H1 (cell line): Measurements from ENCODE around the gene CFP. TPM values are rescaled to one million over a fixed set of nuclear protein-coding genes. Genes with fewer than 3 reads are reported as not detected.

Source experiments
- CTCF ChIA-PET: fragments of 300-600 bp; sonication (Branson Sonifier 250); formaldehyde crosslinking; loops from one replicate; lab custom pipeline; 2021; ENCODE audit not compliant: partially characterized antibody; lab: Charles Lee
- POLR2A ChIA-PET: fragments of 300-600 bp; sonication (Branson Sonifier 250); formaldehyde crosslinking; loops from one replicate; lab custom pipeline; 2021; ENCODE audit warnings: inconsistent platforms; ENCODE audit not compliant: partially characterized antibody; lab: Charles Lee
- DNase-seq, 2 experiments: peaks; one replicate each; pipeline versions ENCODE4 v3.0.0 to v3.0.0-alpha.2; 2010 to 2022; ENCODE audit warnings: low spot score in 2 of 2, low read depth in 1 of 2, mixed read lengths in 1 of 2
- FAIRE-seq: peaks from 2 replicates; lab custom pipeline; 2011; peaks lifted over from hg19 to GRCh38; lab: Jason Lieb, UNC
- H2AFZ ChIP-seq: 2 replicates; pipeline ENCODE4 v1.8.1; 2012; ENCODE audit warnings: low read length, inconsistent platforms
- H2AK5ac ChIP-seq: 2 replicates; pipeline ENCODE4 v1.6.1; 2013; ENCODE audit warnings: low read depth, low read length
- H2BK120ac ChIP-seq: replicated peaks from 2 replicates; pipeline ENCODE3; 2013; ENCODE audit warnings: low read depth, low read length, inconsistent platforms
- H2BK12ac ChIP-seq: 2 replicates; pipeline ENCODE4 v1.6.1; 2013; ENCODE audit warnings: low read depth, low read length
- H2BK15ac ChIP-seq: 2 replicates; pipeline ENCODE4 v1.6.1; 2013; ENCODE audit warnings: low read length
- H2BK20ac ChIP-seq: 2 replicates; pipeline ENCODE4 v1.6.1; 2013; ENCODE audit warnings: low read length
- H2BK5ac ChIP-seq: 2 replicates; pipeline ENCODE4 v1.6.1; 2013; ENCODE audit warnings: low read depth, low read length
- H3K14ac ChIP-seq: 2 replicates; pipeline ENCODE4 v1.6.1; 2013; ENCODE audit warnings: inconsistent platforms; ENCODE audit not compliant: insufficient read length
- H3K18ac ChIP-seq: 2 replicates; pipeline ENCODE4 v1.6.1; 2013; ENCODE audit warnings: low read length; ENCODE audit errors: extremely low read depth
- H3K23ac ChIP-seq: 2 replicates; pipeline ENCODE4 v1.6.1; 2013; ENCODE audit warnings: inconsistent platforms; ENCODE audit not compliant: insufficient read length
- H3K23me2 ChIP-seq: 2 replicates; pipeline ENCODE4 v1.6.1; 2013; ENCODE audit warnings: low read depth, low read length
- H3K27ac ChIP-seq: 2 replicates; pipeline ENCODE4 v1.6.1; 2011; ENCODE audit warnings: low read depth, low read length, inconsistent platforms
- H3K27me3 ChIP-seq, 4 experiments: replicated peaks in 1 of 4; 1 replicate in 1 of 4; 2 replicates in 3 of 4; pipeline versions ENCODE4 v1.6.1 to v1.8.1; 2011 to 2013; ENCODE audit warnings: low read length in 3 of 4, mild to moderate bottlenecking in 3 of 4, inconsistent platforms in 2 of 4, mixed read lengths in 2 of 4, moderate library complexity in 1 of 4; ENCODE audit not compliant: control insufficient read depth in 3 of 4, insufficient read depth in 3 of 4; ENCODE audit errors: extremely low read depth in 1 of 4
- H3K36me3 ChIP-seq, 4 experiments: 2 replicates each; pipeline versions ENCODE4 v1.6.1 to v1.8.1; 2011 to 2013; ENCODE audit warnings: mild to moderate bottlenecking in 4 of 4, low read length in 3 of 4, moderate library complexity in 2 of 4, control low read depth in 1 of 4, inconsistent platforms in 1 of 4; ENCODE audit not compliant: insufficient read depth in 4 of 4, control insufficient read depth in 2 of 4
- H3K4ac ChIP-seq: replicated peaks from 2 replicates; pipeline ENCODE3; 2013; ENCODE audit warnings: low read length, low read depth, mixed read lengths, inconsistent platforms; ENCODE audit not compliant: insufficient read length
- H3K4me1 ChIP-seq, 4 experiments: replicated peaks in 1 of 4; 1 replicate in 1 of 4; 2 replicates in 3 of 4; pipeline versions ENCODE4 v1.6.1 to v1.8.1; 2011 to 2013; ENCODE audit warnings: low read length in 3 of 4, inconsistent platforms in 2 of 4, mixed read lengths in 1 of 4; ENCODE audit not compliant: insufficient read depth in 4 of 4, control insufficient read depth in 3 of 4
- H3K4me2 ChIP-seq, 2 experiments: 2 replicates each; pipeline versions ENCODE4 v1.6.1 to v1.8.1; 2011 to 2013; ENCODE audit warnings: low read depth in 2 of 2, low read length in 2 of 2, control low read depth in 1 of 2, inconsistent platforms in 1 of 2, mild to moderate bottlenecking in 1 of 2; ENCODE audit not compliant: insufficient read depth in 1 of 2
- H3K4me3 ChIP-seq, 4 experiments: fragments of 200-600, 300-600 bp in 1 of 4; sonication (generic), shearing (Covaris generic), sonication (Bioruptor Twin) in 1 of 4; 2 replicates each; pipeline versions ENCODE4 v1.5.1 to v1.8.1; 2011 to 2016; ENCODE audit warnings: low read length in 4 of 4, low read depth in 3 of 4, control low read depth in 2 of 4, inconsistent platforms in 2 of 4, mild to moderate bottlenecking in 2 of 4, mixed read lengths in 1 of 4, moderate library complexity in 1 of 4; ENCODE audit not compliant: insufficient read depth in 2 of 4; ENCODE audit errors: extremely low read depth in 1 of 4
- H3K56ac ChIP-seq: replicated peaks from 2 replicates; pipeline ENCODE3; 2013; ENCODE audit warnings: low read depth, mild to moderate bottlenecking, mixed read lengths, low read length, inconsistent platforms; ENCODE audit not compliant: insufficient read length
- H3K79me1 ChIP-seq: 2 replicates; pipeline ENCODE4 v1.6.1; 2013; ENCODE audit warnings: low read depth, low read length, control low read depth
- H3K79me2 ChIP-seq, 2 experiments: 2 replicates each; pipeline versions ENCODE4 v1.6.1 to v1.8.1; 2012 to 2013; ENCODE audit warnings: low read length in 2 of 2, mild to moderate bottlenecking in 2 of 2, inconsistent platforms in 1 of 2; ENCODE audit not compliant: insufficient read depth in 2 of 2, control insufficient read depth in 1 of 2
- H3K9ac ChIP-seq, 4 experiments: replicated peaks in 1 of 4; 1 replicate in 1 of 4; 2 replicates in 3 of 4; pipeline versions ENCODE4 v1.6.1 to v1.8.1; 2011 to 2013; ENCODE audit warnings: low read depth in 3 of 4, low read length in 3 of 4, control low read depth in 2 of 4, mild to moderate bottlenecking in 2 of 4, moderate library complexity in 2 of 4, inconsistent platforms in 1 of 4; ENCODE audit errors: extremely low read depth in 1 of 4
- H3K9me3 ChIP-seq, 2 experiments: 2 replicates each; pipeline versions ENCODE4 v1.6.1 to v1.8.1; 2012 to 2013; ENCODE audit warnings: mild to moderate bottlenecking in 2 of 2, moderate library complexity in 2 of 2, control low read depth in 1 of 2, inconsistent platforms in 1 of 2, low read depth in 1 of 2, low read length in 1 of 2, mixed read lengths in 1 of 2; ENCODE audit not compliant: insufficient read depth in 2 of 2
- H4K20me1 ChIP-seq, 2 experiments: replicated peaks in 1 of 2; 2 replicates each; pipeline versions ENCODE3 to v1.8.1; 2011 to 2013; ENCODE audit warnings: inconsistent platforms in 2 of 2, low read length in 2 of 2, mild to moderate bottlenecking in 1 of 2; ENCODE audit not compliant: insufficient read depth in 2 of 2, control insufficient read depth in 1 of 2
- H4K5ac ChIP-seq: 2 replicates; pipeline ENCODE4 v1.6.1; 2013; ENCODE audit warnings: low read length, low read depth, mixed read lengths, inconsistent platforms; ENCODE audit not compliant: insufficient read length
- H4K8ac ChIP-seq: 2 replicates; pipeline ENCODE4 v1.8.0; 2013; ENCODE audit warnings: mild to moderate bottlenecking, moderate library complexity, low read length, inconsistent platforms; ENCODE audit not compliant: insufficient read depth; ENCODE audit errors: extremely low read depth
- H4K91ac ChIP-seq: replicated peaks from 2 replicates; pipeline ENCODE3; 2013; ENCODE audit warnings: low read length, mixed read lengths, inconsistent platforms; ENCODE audit not compliant: insufficient read length
- RXRA ChIP-seq: IDR thresholded peaks from 2 replicates; pipeline ENCODE4 v1.6.1; 2011; ENCODE audit warnings: low read depth, mild to moderate bottlenecking, low read length, moderate library complexity; ENCODE audit not compliant: insufficient read depth
- SUZ12 ChIP-seq: fragments of 200-600 bp; sonication (generic); IDR thresholded peaks from 2 replicates; pipeline ENCODE4 v1.6.1; 2012; ENCODE audit warnings: mild to moderate bottlenecking, inconsistent platforms, low read length, moderate library complexity, mixed read lengths
- TAF7 ChIP-seq: optimal IDR thresholded peaks from 2 replicates; pipeline ENCODE3; 2011; ENCODE audit warnings: low read depth, mild to moderate bottlenecking, inconsistent platforms, low read length, moderate library complexity, borderline replicate concordance
- WGBS, 2 experiments: shearing (Covaris generic) in 1 of 2; methylation state at CpG; one replicate each; pipeline versions ENCODE4 v1.1.6 to v1.1.7; 2013 to 2015; ENCODE audit warnings: low lambda C conversion rate in 2 of 2, mixed read lengths in 2 of 2, inconsistent platforms in 1 of 2, low coverage in 1 of 2, missing lambda C conversion rate in 1 of 2; ENCODE audit not compliant: insufficient replicate concordance in 2 of 2, insufficient coverage in 1 of 2, insufficient read length in 1 of 2; ENCODE audit errors: extremely low coverage in 1 of 2, missing lambda C conversion rate in 1 of 2; 5-methylcytosine and 5-hydroxymethylcytosine counted together
- polyA plus RNA-seq, 7 experiments: library from polyadenylated mRNA; depleted of rRNA in 3 of 7; stranded (reverse) in 5 of 7; unstranded in 2 of 7; fragments of >200 nt in 5 of 7; fragments of 200-250 nt in 2 of 7; gene quantifications; 1 replicate in 5 of 7; 2 replicates in 1 of 7; 4 replicates in 1 of 7; pipeline versions ENCODE4 v1.2.1 to v1.2.3, GENCODE V29; 2011 to 2013; ENCODE audit warnings: missing spikeins in 2 of 7, mixed read lengths in 2 of 7
- total RNA-seq: library from RNA; stranded (reverse); fragmentation: NEBNext Ultra II Directional; extraction: Animal tissue kit (Norgen Biotek cat#: 25700); gene quantifications from 2 replicates; pipeline ENCODE4 v1.2.1, GENCODE V29; 2021

The CFP gene
- total and polyA plus RNA-seq, 2 of the 8 experiments (the other 6 are each of a cell fraction or from before 2014, with no cell fraction given): 0.76 to 2.2 TPM

- no peaks in the 10 kb centered on the region for H3K79me2 ChIP-seq
- H3K27me3 ChIP-seq: no peaks in the 10 kb centered on the region
- H3K27ac ChIP-seq: no peak overlapping the region
- no peak overlapping the region for H2AK5ac ChIP-seq
- H4K20me1 ChIP-seq: no peaks in the 10 kb centered on the region
- H3K9me3 ChIP-seq: no peaks in the 10 kb centered on the region
- H3K4ac ChIP-seq: no peak overlapping the region
- no peak overlapping the region for H4K5ac ChIP-seq
- no peak overlapping the region for H4K8ac ChIP-seq
- ChIA-PET CTCF (interaction anchor here (0.6 to 1.3 kb wide), 9 partner anchors 8 to 67 kb away, joined by 3 to 12 read pairs (median 3); partner anchors contain the start of gene TIMP1), POLR2A (interaction anchor here (1.0 to 1.6 kb wide), 3 partner anchors 44 to 55 kb away, joined by 3 to 5 read pairs (median 3); no protein-coding TSS in a partner anchor)
- H3K23me2 ChIP-seq: no peaks in the 10 kb centered on the region
- H4K91ac ChIP-seq: no peak overlapping the region
- WGBS, 2 experiments: 88% methylated on average over 1 of the region's 1 CpG; no CpG with 5 or more reads in 1 of the 2 experiments
- peaks cover 0 to 3% (median 0%) of the 10 kb centered on the region in 4 experiments; a peak in 4 of 7 replicates for H3K4me1 ChIP-seq
- no peak overlapping the region for H2BK20ac ChIP-seq
- H3K4me2 ChIP-seq: no peak overlapping the region
- no peak overlapping the region for H2BK15ac ChIP-seq
- no peak overlapping the region for H2AFZ ChIP-seq
- H2BK120ac ChIP-seq: no peak overlapping the region
- H3K79me1 ChIP-seq: no peaks in the 10 kb centered on the region
- no peak overlapping the region for H3K9ac ChIP-seq
- no peak overlapping the region for H3K56ac ChIP-seq
- H2BK12ac ChIP-seq: no peak overlapping the region
- peak; percentile 98 for FAIRE-seq
- no peak for DNase-seq
- no peak overlapping the region for H3K14ac ChIP-seq
- H3K23ac ChIP-seq: no peak overlapping the region
- H3K36me3 ChIP-seq: no peaks in the 10 kb centered on the region
- no peak overlapping the region for H3K18ac ChIP-seq
- no peak overlapping the region for H3K4me3 ChIP-seq
- H2BK5ac ChIP-seq: no peak overlapping the region
- no peak for TF ChIP-seq TAF7
- no peak for TF ChIP-seq SUZ12
- TF ChIP-seq RXRA: no peak
Observed at GRCh38 chrX:47628982-47629381, 748 bp downstream of the CFP start.
